ENCODE measurements around the gene UQCR10.

The UQCR10 gene

DNA sequence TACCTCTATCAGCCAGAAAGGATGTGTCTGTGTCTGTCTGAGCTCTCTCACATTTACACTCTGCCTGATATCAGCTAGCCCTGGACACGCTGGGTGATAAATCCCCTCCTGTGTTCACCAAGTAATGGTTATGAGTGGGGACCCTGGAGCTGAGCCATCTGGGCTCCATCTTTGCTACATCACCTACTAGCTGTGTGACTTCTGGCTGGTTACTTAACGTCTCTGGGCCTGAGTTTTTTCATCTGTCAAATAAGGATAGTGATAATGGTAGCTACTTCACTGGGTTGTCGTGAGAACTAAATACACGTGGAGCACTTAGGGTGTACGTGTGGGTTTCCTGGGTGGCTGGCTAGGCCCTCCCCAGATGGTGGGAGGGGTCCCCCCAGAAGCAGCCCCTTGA, 22.9 kb downstream of the UQCR10 start:
- no peaks in the 10 kb centered on the region for H3K79me2 ChIP-seq
- H3K4me3 ChIP-seq (ENCODE audit: low read depth, low read length), result no peak overlapping the region
- no peak overlapping the region for H3K9ac ChIP-seq
- no peaks in the 10 kb centered on the region for H3K9me3 ChIP-seq (ENCODE audit: control insufficient read depth, low read length)
- TF ChIP-seq, protein P1, sequence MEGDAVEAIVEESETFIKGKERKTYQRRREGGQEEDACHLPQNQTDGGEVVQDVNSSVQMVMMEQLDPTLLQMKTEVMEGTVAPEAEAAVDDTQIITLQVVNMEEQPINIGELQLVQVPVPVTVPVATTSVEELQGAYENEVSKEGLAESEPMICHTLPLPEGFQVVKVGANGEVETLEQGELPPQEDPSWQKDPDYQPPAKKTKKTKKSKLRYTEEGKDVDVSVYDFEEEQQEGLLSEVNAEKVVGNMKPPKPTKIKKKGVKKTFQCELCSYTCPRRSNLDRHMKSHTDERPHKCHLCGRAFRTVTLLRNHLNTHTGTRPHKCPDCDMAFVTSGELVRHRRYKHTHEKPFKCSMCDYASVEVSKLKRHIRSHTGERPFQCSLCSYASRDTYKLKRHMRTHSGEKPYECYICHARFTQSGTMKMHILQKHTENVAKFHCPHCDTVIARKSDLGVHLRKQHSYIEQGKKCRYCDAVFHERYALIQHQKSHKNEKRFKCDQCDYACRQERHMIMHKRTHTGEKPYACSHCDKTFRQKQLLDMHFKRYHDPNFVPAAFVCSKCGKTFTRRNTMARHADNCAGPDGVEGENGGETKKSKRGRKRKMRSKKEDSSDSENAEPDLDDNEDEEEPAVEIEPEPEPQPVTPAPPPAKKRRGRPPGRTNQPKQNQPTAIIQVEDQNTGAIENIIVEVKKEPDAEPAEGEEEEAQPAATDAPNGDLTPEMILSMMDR (IDR thresholded peaks at IDR 0.05), result no peak
- H3K4me1 ChIP-seq, result peaks cover 10% of the 10 kb centered on the region
- no peaks in the 10 kb centered on the region for H3K36me3 ChIP-seq (ENCODE audit: control insufficient read depth, insufficient read depth, low read length)
- H3K27ac ChIP-seq, result no peak overlapping the region
- H2AFZ ChIP-seq, result no peak overlapping the region
- H3K4me2 ChIP-seq (ENCODE audit: low read length), result no peak overlapping the region
- no peaks in the 10 kb centered on the region for H3K27me3 ChIP-seq (ENCODE audit: control insufficient read depth, insufficient read depth, low read length)

DNA sequence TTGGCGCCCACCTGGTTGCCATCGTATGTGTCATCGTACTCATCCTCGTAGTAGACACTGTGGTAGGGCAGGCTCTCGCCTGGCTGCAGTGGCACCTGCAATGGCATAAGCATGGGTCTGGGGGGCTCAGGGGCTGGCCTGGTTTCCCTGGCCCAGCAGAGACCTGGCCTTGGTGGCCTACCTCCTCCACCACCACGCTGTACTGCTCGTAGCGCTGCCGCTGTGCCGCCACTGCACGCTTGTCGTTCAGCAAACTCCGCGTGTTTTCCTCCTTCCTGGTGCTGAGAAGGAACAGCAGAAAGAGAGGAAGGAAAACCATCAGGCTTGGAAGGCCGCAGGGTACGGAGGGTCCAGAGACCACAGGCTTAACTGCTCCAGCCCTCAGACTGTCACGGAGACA, 26.2 kb downstream of the UQCR10 start:
- no peaks in the 10 kb centered on the region for H3K27me3 ChIP-seq (ENCODE audit: control insufficient read depth, insufficient read depth, low read length)
- H2AFZ ChIP-seq, result no peak overlapping the region
- no peaks in the 10 kb centered on the region for H3K9me3 ChIP-seq (ENCODE audit: control insufficient read depth, low read length)
- H3K79me2 ChIP-seq, result no peaks in the 10 kb centered on the region
- no peak overlapping the region for H3K9ac ChIP-seq
- peaks cover 9% of the 10 kb centered on the region for H3K4me1 ChIP-seq
- no peak overlapping the region for H3K27ac ChIP-seq
- no peak overlapping the region for H3K4me2 ChIP-seq (ENCODE audit: low read length)
- no peak overlapping the region for H3K4me3 ChIP-seq (ENCODE audit: low read depth, low read length)
- TF ChIP-seq, protein P1 (IDR thresholded peaks at IDR 0.05), result no peak
- no peaks in the 10 kb centered on the region for H3K36me3 ChIP-seq (ENCODE audit: control insufficient read depth, insufficient read depth, low read length)

DNA sequence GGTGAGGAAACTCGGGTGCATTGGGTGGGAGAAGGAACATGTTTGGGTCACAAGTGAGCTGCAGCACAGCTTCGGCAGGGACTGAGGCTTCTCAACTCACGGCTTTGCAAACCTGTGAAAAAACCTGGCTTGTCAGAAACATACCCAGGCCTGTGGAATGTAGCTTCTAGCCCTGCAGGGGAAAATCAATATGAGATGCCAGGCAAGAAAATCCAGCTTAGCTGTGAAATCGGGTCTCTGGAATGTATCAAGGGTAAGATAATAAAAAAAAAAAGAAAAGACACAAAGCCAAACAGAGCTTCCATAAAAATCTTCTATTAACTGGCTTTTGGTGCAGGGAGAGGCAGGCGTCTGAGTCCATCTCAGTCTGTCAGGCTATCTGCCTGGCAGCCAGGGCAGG, 28.5 kb downstream of the UQCR10 start:
- Histone ChIP-seq H2AFZ (no peak overlapping the region), H3K4me2 (ENCODE audit: low read length) (no peak overlapping the region), H3K27ac (peak overlapping the region; percentile 78), H3K4me3 (ENCODE audit: low read depth, low read length) (no peak overlapping the region), H3K9me3 (ENCODE audit: control insufficient read depth, low read length) (no peaks in the 10 kb centered on the region), H3K27me3 (ENCODE audit: control insufficient read depth, insufficient read depth, low read length) (no peaks in the 10 kb centered on the region), H3K79me2 (no peaks in the 10 kb centered on the region), H3K9ac (no peak overlapping the region), H3K36me3 (ENCODE audit: control insufficient read depth, insufficient read depth, low read length) (no peaks in the 10 kb centered on the region), H3K4me1 (peaks cover 26% of the 10 kb centered on the region)
- TF ChIP-seq, protein P1 (IDR thresholded peaks at IDR 0.05), result no peak

DNA sequence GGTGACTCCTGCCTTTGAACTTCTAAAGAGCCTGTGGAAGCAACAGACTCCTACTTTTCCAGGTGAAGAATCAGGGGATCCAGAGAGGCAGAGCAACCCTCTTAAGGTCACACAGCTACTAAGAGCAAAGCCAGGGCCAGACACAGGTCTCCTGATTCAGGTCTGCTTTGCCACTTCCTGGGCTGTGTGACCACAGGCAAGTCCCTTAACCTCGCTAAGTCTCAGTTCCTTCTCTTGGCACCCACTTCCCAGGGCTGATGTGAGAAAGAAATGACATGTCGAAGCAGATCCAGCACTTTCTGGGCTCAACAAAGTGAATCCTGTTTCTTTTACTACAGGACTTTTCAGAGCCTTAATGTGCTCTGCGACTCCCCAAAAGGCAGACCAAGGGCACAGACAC, 30.2 kb downstream of the UQCR10 start:
- no peak overlapping the region for H3K9ac ChIP-seq
- no peak overlapping the region for H3K4me3 ChIP-seq (ENCODE audit: low read depth, low read length)
- no peaks in the 10 kb centered on the region for H3K36me3 ChIP-seq (ENCODE audit: control insufficient read depth, insufficient read depth, low read length)
- no peaks in the 10 kb centered on the region for H3K79me2 ChIP-seq
- no peaks in the 10 kb centered on the region for H3K9me3 ChIP-seq (ENCODE audit: control insufficient read depth, low read length)
- H2AFZ ChIP-seq, result no peak overlapping the region
- H3K27me3 ChIP-seq (ENCODE audit: control insufficient read depth, insufficient read depth, low read length), result no peaks in the 10 kb centered on the region
- no peak overlapping the region for H3K4me2 ChIP-seq (ENCODE audit: low read length)
- H3K27ac ChIP-seq, result peak overlapping the region; percentile 78
- TF ChIP-seq, protein P1 (IDR thresholded peaks at IDR 0.05), result no peak
- H3K4me1 ChIP-seq, result peaks cover 26% of the 10 kb centered on the region

DNA sequence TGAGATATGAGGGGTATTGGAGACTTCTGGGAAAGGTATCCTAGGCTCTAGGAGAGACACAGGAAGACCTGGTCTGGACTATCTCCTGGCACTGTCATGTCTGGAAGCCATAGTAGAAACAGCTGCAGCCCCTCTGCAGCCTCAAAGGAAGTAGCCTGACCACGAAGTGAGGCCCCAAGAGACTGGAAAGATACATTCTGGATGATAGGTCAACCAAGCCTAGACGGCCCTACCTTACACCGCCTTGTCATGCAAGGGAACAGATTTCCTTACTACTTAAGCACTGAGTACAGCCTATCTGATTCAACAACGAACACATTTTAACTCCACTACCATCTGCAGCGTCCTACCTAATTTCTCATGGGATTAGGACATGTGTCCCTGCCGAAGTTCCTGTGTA, 31.1 kb downstream of the UQCR10 start:
- no peak overlapping the region for H2AFZ ChIP-seq
- no peak overlapping the region for H3K9ac ChIP-seq
- H3K36me3 ChIP-seq (ENCODE audit: control insufficient read depth, insufficient read depth, low read length), result no peaks in the 10 kb centered on the region
- H3K27ac ChIP-seq, result peak overlapping the region; percentile 87
- H3K27me3 ChIP-seq (ENCODE audit: control insufficient read depth, insufficient read depth, low read length), result no peaks in the 10 kb centered on the region
- H3K4me1 ChIP-seq, result peaks cover 26% of the 10 kb centered on the region
- no peaks in the 10 kb centered on the region for H3K79me2 ChIP-seq
- H3K9me3 ChIP-seq (ENCODE audit: control insufficient read depth, low read length), result no peaks in the 10 kb centered on the region
- H3K4me2 ChIP-seq (ENCODE audit: low read length), result peak overlapping the region; percentile 62
- no peak overlapping the region for H3K4me3 ChIP-seq (ENCODE audit: low read depth, low read length)
- TF ChIP-seq, protein P1 (IDR thresholded peaks at IDR 0.05), result no peak
